K562 (cell line): ENCODE results near the gene DDX41. TPM values are rescaled to one million over a fixed set of nuclear protein-coding genes. Genes with fewer than 3 reads are reported as not detected.
A peak's percentile ranks its signal among the peaks of the same experiment; 100 is the strongest.

ENCODE experiments used
- ARID1B ChIP-seq: fragments of 450-650 bp; IDR thresholded peaks from 2 replicates; pipeline ENCODE4 v1.6.1; 2016; ENCODE audit warnings: antibody characterized with exemption, mild to moderate bottlenecking, inconsistent platforms
- ASH1L ChIP-seq: fragments of 450-650 bp; IDR thresholded peaks from 2 replicates; pipeline ENCODE4 v1.6.1; 2018; ENCODE audit warnings: borderline replicate concordance, mild to moderate bottlenecking, low read depth; ENCODE audit not compliant: partially characterized antibody
- E2F3 ChIP-seq: fragments of 250-450 bp; sonication (Bioruptor Pico); IDR thresholded peaks from 2 replicates; pipeline ENCODE4 v1.4.0; 2020; ENCODE audit warnings: mild to moderate bottlenecking
- EHMT2 ChIP-seq: fragments of 450-650 bp; IDR thresholded peaks from 2 replicates; pipeline ENCODE4 v1.6.1; 2018; ENCODE audit warnings: antibody characterized with exemption
- KDM1A ChIP-seq, 2 experiments: fragments of 450-650 bp; IDR thresholded peaks; 2 replicates each; pipeline ENCODE4 v1.6.1; 2016; ENCODE audit warnings: mild to moderate bottlenecking in 2 of 2
- MCM2 ChIP-seq: fragments of 450-650 bp; IDR thresholded peaks from 2 replicates; pipeline ENCODE4 v1.6.1; 2017; ENCODE audit warnings: low read depth, mild to moderate bottlenecking
- MCM7 ChIP-seq, 2 experiments: fragments of 450-650 bp; IDR thresholded peaks; 2 replicates each; pipeline ENCODE4 v1.6.1; 2016 to 2018
- MEIS2 ChIP-seq: fragments of 450-650 bp; IDR thresholded peaks from 2 replicates; pipeline ENCODE4 v1.6.1; 2014; ENCODE audit warnings: mild to moderate bottlenecking; ENCODE audit not compliant: partially characterized antibody
- PTTG1 ChIP-seq: fragments of 450-650 bp; IDR thresholded peaks from 2 replicates; pipeline ENCODE4 v1.6.1; 2016; ENCODE audit warnings: low read depth, mild to moderate bottlenecking, missing genetic modification characterization, missing compliant biosample characterization
- RAD21 ChIP-seq, 2 experiments: fragments of 250-450 bp in 1 of 2; fragments of 450-650 bp in 1 of 2; sonication (Bioruptor Pico) in 1 of 2; formaldehyde crosslinking in 1 of 2; IDR thresholded peaks in 1 of 2; conservative IDR thresholded peaks in 1 of 2; 2 replicates each; pipeline versions ENCODE4 v1.4.0 to v1.8.0; 2020 to 2022; ENCODE audit warnings: mild to moderate bottlenecking in 2 of 2, moderate library complexity in 1 of 2
- RHOXF2B ChIP-seq: fragments of 250-450 bp; sonication (Bioruptor Pico); conservative IDR thresholded peaks from 2 replicates; pipeline ENCODE4 v1.5.1; 2021
- SMARCA4 ChIP-seq: fragments of 450-650 bp; IDR thresholded peaks from 2 replicates; pipeline ENCODE4 v1.6.1; 2016
- SMARCE1 ChIP-seq: fragments of 450-650 bp; IDR thresholded peaks from 2 replicates; pipeline ENCODE4 v1.7.1; 2016; ENCODE audit warnings: mild to moderate bottlenecking
- SNRNP70 ChIP-seq: fragments of 200-400 bp; formaldehyde crosslinking; optimal IDR thresholded peaks from 2 replicates; pipeline ENCODE3; 2017; ENCODE audit warnings: low read depth, low read length
- SREBF2 ChIP-seq: sonication (generic); formaldehyde crosslinking; IDR thresholded peaks from 2 replicates; pipeline ENCODE4 v1.4.0; 2020; ENCODE audit warnings: mild to moderate bottlenecking, missing genetic modification reagents
- STAG1 ChIP-seq: sonication (generic); formaldehyde crosslinking; IDR thresholded peaks from 2 replicates; pipeline ENCODE4 v1.5.0; 2020; ENCODE audit warnings: missing genetic modification reagents, borderline replicate concordance
- TAF15 ChIP-seq: fragments of 200-400 bp; formaldehyde crosslinking; IDR thresholded peaks from 2 replicates; pipeline ENCODE4 v1.6.1; 2017; ENCODE audit warnings: mild to moderate bottlenecking, low read depth, low read length, moderate library complexity
- ZBED1 ChIP-seq: IDR thresholded peaks from 2 replicates; pipeline ENCODE4 v1.6.1; 2014
- ZC3H8 ChIP-seq: fragments of 450-650 bp; IDR thresholded peaks from 2 replicates; pipeline ENCODE4 v1.6.1; 2017
- ZFP36 ChIP-seq: fragments of 150-350 bp; IDR thresholded peaks from 2 replicates; pipeline ENCODE4 v1.6.1; 2018; ENCODE audit warnings: low read length, low read depth; ENCODE audit not compliant: partially characterized antibody
- ZFPM2 ChIP-seq: fragments of 250-450 bp; sonication (Bioruptor Pico); IDR thresholded peaks from 2 replicates; pipeline ENCODE4 v1.5.1; 2022; ENCODE audit warnings: mild to moderate bottlenecking
- ZKSCAN1 ChIP-seq: fragments of 150-350 bp; IDR thresholded peaks from 2 replicates; pipeline ENCODE4 v1.6.1; 2016; ENCODE audit warnings: low read depth, low read length
- ZKSCAN8 ChIP-seq: fragments of 200-800 bp; sonication (Bioruptor generic); IDR thresholded peaks from 2 replicates; pipeline ENCODE4 v1.6.1; 2016; ENCODE audit warnings: missing genetic modification characterization, missing compliant biosample characterization
- ZNF212 ChIP-seq: fragments of 450-650 bp; formaldehyde crosslinking; IDR thresholded peaks from 2 replicates; pipeline ENCODE4 v1.4.0; 2020; ENCODE audit warnings: mild to moderate bottlenecking
- ZNF324 ChIP-seq: fragments of 250-450 bp; sonication (Bioruptor Pico); IDR thresholded peaks from 2 replicates; pipeline ENCODE4 v1.4.0; 2020; ENCODE audit warnings: mild to moderate bottlenecking
- ZNF408 ChIP-seq: fragments of 250-450 bp; sonication (Bioruptor Pico); IDR thresholded peaks from 2 replicates; pipeline ENCODE4 v1.4.0; 2020; ENCODE audit warnings: low read depth, mild to moderate bottlenecking, moderate library complexity
- ZNF41 ChIP-seq: fragments of 250-450 bp; sonication (Bioruptor Pico); conservative IDR thresholded peaks from 2 replicates; pipeline ENCODE4 v1.4.0; 2020; ENCODE audit warnings: mild to moderate bottlenecking
- ZNF444 ChIP-seq: fragments of 250-450 bp; sonication (Bioruptor Pico); IDR thresholded peaks from 2 replicates; pipeline ENCODE4 v1.4.0; 2020; ENCODE audit warnings: mild to moderate bottlenecking, moderate library complexity
- ZNF717 ChIP-seq: fragments of 250-450 bp; sonication (Bioruptor Pico); IDR thresholded peaks from 2 replicates; pipeline ENCODE4 v1.5.0; 2021
- ZNF75A ChIP-seq: fragments of 450-650 bp; formaldehyde crosslinking; IDR thresholded peaks from 2 replicates; pipeline ENCODE4 v1.4.0; 2020; ENCODE audit warnings: mild to moderate bottlenecking
- ZNF830 ChIP-seq: fragments of 250-450 bp; sonication (Bioruptor Pico); IDR thresholded peaks from 2 replicates; pipeline ENCODE4 v1.5.0; 2021; ENCODE audit warnings: mild to moderate bottlenecking
- polyA plus RNA-seq, 8 experiments: library from polyadenylated mRNA; depleted of rRNA in 4 of 8; stranded (reverse) in 5 of 8; unstranded in 3 of 8; fragments of >200 nt; fragmentation: Nextera tagmentation in 2 of 8; fragmentation: Illumina TruSeq in 1 of 8; extraction: Ambion mirVana in 2 of 8; extraction: Trizol in 1 of 8; gene quantifications; 2 replicates each; pipeline versions ENCODE4 v1.2.1 to v1.2.3, GENCODE V29; 2011 to 2014; ENCODE audit warnings: inconsistent platforms in 1 of 8, missing spikeins in 1 of 8
- total RNA-seq, 7 experiments: library from RNA; depleted of rRNA in 6 of 7; stranded (reverse); fragments of >200 nt in 6 of 7; fragmentation: Illumina TruSeq in 2 of 7; extraction: Trizol in 2 of 7; gene quantifications; 2 replicates each; pipeline versions ENCODE4 v1.2.1 to v1.2.3, GENCODE V29; 2011 to 2021; ENCODE audit warnings: low replicate concordance in 1 of 7
- TF ChIP-seq, protein P1 (sequence below): fragments of 450-650 bp; IDR thresholded peaks from 2 replicates; pipeline ENCODE4 v1.6.1; 2016; ENCODE audit warnings: borderline replicate concordance

DDX41 gene
- total and polyA plus RNA-seq, 9 of the 15 experiments (the other 6 are each of a cell fraction or from before 2014, with no cell fraction given) = 38.2 to 284 (median 116) TPM

DNA sequence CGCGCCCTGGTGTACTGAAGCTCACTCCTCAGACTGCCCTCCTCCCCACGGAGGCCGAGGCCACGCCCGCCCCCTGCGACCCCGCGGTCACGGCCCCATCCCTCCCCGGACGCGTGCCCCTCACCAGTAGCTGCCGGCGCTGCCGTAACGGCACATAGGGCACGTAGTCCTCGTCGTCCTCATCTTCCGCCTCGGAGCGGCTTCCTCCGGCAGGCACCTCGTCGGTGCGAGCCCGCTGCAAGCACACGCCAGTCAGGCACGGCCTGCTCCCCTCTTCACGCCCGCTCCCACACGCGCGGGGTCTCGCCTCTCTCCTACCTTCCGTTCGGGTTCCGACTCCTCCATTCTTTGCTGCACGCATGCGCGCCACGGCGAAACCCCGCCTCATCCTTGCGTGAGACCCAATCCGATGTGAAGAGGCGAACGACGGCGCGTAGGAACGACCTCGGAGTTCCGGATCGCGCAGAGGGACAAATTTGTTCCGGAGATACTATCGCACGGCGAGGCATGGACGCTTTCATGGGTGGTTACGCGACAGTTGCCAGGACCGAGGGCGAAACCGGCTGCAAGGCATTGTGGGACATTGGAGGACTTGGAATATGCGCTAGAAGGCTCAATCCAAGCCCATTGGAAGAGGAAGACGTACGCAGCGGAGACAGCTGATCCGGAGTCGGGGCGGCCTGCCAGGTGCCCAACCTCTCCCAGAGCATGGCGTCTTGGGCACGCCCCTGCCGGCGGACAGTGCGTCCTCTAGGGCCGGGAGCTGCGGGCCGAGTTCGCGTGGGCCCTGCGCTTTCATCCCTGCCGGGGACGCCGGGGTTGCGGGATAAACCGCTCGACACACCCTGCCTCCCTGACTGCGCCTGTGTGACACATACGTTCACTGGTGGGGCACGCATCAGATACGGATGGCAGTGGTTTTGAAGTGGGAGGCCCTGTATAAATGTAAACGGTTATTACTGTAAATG lies at the start of gene DDX41 (continued):
- no peak for TF ChIP-seq ZNF212 (CRISPR knock-in tag)
- TF ChIP-seq, protein P1, sequence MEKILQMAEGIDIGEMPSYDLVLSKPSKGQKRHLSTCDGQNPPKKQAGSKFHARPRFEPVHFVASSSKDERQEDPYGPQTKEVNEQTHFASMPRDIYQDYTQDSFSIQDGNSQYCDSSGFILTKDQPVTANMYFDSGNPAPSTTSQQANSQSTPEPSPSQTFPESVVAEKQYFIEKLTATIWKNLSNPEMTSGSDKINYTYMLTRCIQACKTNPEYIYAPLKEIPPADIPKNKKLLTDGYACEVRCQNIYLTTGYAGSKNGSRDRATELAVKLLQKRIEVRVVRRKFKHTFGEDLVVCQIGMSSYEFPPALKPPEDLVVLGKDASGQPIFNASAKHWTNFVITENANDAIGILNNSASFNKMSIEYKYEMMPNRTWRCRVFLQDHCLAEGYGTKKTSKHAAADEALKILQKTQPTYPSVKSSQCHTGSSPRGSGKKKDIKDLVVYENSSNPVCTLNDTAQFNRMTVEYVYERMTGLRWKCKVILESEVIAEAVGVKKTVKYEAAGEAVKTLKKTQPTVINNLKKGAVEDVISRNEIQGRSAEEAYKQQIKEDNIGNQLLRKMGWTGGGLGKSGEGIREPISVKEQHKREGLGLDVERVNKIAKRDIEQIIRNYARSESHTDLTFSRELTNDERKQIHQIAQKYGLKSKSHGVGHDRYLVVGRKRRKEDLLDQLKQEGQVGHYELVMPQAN = peak; percentile 96
- TF ChIP-seq SMARCE1 = 0 out of 2 replicates have a peak, but pooled peaks have one; percentile 12
- TF ChIP-seq ZNF408 (CRISPR knock-in tag) = no peak
- peak; percentile 29; the same call in 1 of the 2 replicates for TF ChIP-seq ZBED1
- no peak for TF ChIP-seq KDM1A (IDR thresholded peaks at IDR 0.05)
- no peak for TF ChIP-seq ZNF75A (CRISPR knock-in tag)
- TF ChIP-seq ZNF444 = 0 out of 2 replicates have a peak, but pooled peaks have one; percentile 15
- TF ChIP-seq ZKSCAN8 (CRISPR knock-in tag) = no peak
- peak; percentile 84 for TF ChIP-seq MEIS2
- no peak for TF ChIP-seq PTTG1 (tag)
- TF ChIP-seq ZNF717 (CRISPR knock-in tag) = no peak
- no peak for TF ChIP-seq ZNF324 (CRISPR knock-in tag)
- TF ChIP-seq RHOXF2B = no peak
- TF ChIP-seq EHMT2 = no peak
- no peak for TF ChIP-seq ZFP36
- no peak for TF ChIP-seq SREBF2 (CRISPR knock-in tag)
- no peak for TF ChIP-seq TAF15
- TF ChIP-seq ZFPM2 (CRISPR knock-in tag) = no peak
- TF ChIP-seq MCM2 = no peak
- peak; percentile 74; the same call in 1 of the 2 replicates for TF ChIP-seq ZNF830 (CRISPR knock-in tag)
- peak in 1 of 2 experiments; percentile 1; a peak in 1 of 4 replicates for TF ChIP-seq RAD21 (CRISPR knock-in tag; conservative IDR thresholded peaks at IDR 0.05 in 1 of 2, IDR thresholded peaks at IDR 0.05 in 1 of 2)
- TF ChIP-seq STAG1 (CRISPR knock-in tag) = 0 out of 2 replicates have a peak, but pooled peaks have one; percentile 32
- no peak for TF ChIP-seq ZC3H8
- 0 out of 2 replicates have a peak, but pooled peaks have one; percentile 36 for TF ChIP-seq ARID1B
- TF ChIP-seq MCM7 (IDR thresholded peaks at IDR 0.05) = no peak
- no peak for TF ChIP-seq E2F3 (CRISPR knock-in tag)
- no peak for TF ChIP-seq SNRNP70
- no peak for TF ChIP-seq ZNF41 (CRISPR knock-in tag)
- 0 out of 2 replicates have a peak, but pooled peaks have one; percentile 26 for TF ChIP-seq SMARCA4
- peak; percentile 15; the same call in 1 of the 2 replicates for TF ChIP-seq ZKSCAN1
- no peak for TF ChIP-seq ASH1L
